SW 1271 (cell line): ENCODE measurements around the gene AQP4.

Source experiments
- DNase-seq, 2 experiments: peaks; one replicate each; lab custom pipeline; 2025; lab: John Stamatoyannopoulos, UW

AQP4 gene

DNA sequence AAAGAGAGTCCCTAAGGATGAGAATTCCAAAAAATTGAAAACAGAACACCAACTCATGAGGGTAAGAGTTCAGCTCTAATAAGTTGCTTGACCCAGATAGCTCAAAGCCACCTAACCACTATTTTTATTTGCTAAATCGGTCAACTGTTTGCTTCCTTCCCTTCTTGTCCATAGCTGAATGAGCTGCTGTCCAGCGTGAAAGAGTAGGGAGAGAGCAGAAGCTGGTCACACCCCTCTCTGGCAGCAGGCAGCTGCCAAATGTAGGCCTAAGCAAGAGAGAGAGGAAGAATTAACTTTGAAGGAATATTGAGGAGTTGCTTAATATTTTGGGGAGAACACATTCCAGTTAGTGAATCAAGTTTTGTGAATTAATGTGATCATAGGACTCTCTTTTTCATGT, 25.9 kb downstream of the AQP4 start:
- DNase-seq: no peak

DNA sequence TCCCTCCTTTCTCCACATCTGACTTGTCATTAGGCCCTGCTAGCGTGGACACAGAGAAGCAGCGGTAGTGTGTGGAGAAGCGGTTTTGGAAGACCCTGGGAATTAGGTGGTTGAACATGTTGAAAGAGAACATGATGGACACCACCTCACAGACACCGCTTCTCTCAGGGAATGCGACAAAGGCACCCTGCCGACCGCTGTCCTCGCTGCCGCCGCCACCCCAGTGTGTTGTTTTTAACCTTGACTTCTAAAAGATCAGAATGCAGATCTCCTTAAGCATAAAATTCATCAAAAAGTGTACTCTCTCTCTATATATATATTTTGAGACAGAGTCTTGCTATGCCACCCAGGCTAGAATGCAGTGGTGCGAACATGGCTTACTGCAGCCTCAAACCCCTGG, 33.2 kb downstream of the AQP4 start:
- no peak for DNase-seq

DNA sequence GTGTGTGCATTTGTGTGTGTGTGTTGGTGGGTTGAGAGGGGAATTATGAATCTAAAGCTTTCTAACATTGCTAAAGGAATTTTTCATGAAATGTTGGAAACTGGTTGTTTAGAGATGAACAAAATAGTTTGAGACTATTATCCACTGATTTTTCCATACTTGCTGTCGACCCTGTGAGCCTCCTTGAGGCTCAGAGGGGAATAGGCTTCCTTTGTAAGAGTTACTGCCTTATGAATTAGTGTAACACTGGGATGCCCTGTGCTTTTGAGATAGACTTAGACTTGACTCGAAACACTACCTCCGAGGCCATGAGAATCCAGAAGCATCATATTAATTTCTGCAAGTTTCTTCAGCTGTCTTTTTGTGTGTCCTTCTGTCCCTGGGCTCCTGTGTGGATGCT, 37.9 kb downstream of the AQP4 start:
- DNase-seq: no peak

DNA sequence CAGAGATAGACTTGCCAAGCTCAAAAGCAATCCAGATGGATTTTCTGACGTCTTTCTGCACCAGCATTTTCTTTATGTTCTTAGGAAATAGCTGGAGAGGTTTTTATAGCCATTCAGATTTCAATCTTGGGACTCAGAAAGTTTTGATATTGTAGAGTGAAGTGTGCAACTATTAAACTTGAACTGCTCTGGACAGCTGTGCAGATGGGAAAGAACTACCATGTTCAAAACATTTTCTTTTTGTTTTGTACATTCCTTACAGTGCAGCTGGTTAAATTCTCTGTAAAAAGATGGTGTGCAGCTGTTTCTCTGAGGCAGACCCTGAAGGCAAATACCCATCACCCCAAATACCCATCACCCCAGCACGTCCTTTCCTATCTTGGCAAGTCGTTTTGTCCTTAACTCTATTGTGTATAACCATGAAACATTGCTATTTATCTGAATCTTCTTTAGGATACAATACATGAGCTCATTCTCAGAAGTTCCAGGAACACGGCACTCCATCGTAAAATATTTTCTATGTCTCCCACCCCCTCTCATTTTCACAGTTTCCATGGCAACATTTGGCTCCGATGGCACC, 38.8 kb downstream of the AQP4 start:
- no peak for DNase-seq

DNA sequence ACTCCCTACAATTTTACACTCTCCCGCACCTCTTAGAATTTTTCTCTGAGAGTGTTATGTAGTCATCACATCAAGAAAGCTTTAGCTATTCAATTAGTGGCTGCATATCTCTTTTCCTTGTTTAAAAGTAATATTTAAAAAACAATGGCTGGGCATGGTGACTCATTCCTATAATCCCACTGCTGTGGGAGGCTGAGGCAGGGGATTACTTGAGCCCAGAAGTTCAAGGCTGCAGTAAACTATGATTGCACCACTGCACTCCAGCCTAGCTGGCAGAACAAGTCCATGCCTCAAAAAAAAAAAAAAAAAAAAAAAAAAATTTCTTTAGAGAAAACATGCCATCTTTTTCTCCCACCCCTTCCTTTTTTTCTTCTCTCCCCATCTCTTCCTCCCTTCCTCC, 44.3 kb downstream of the AQP4 start:
- DNase-seq: no peak

DNA sequence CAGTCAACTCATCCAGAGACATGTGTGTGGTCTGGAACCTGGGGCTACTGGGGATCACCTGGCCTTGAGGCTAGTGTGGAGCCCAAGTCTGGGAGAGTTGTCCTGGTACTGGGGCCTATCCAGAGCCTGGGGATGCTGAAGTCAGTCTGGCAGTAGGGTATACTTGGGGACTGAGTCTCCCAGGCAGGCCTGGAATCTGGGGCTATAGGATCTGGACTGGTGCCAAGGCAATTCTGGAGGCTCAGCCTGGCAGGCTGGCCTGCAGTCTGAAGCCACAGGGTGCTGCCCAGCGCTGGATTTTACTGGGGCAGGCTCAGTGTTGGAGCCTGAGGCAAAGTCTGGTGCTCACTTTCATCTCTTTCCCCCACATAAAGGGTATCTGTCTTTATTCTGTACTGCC, 46.5 kb downstream of the AQP4 start:
- DNase-seq: no peak

DNA sequence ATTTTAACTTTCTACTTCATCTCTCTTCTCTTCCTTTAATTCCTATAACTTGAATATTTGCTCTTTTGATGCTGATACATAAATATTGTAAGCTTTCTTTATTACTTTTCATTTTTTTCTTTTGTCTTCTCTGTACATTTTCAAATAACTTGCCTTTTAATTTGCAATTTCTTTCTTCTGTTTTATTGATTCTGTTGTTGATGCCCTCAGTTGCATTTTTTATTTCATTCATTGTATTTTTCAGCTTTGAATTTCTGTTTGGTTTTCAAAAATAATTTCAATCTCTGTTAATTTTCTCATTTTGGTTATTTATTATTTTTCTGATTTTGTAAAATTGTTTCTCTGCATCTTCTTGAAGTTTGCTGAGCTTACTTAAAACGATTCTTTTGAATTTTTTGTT, 47.0 kb downstream of the AQP4 start:
- DNase-seq: no peak

DNA sequence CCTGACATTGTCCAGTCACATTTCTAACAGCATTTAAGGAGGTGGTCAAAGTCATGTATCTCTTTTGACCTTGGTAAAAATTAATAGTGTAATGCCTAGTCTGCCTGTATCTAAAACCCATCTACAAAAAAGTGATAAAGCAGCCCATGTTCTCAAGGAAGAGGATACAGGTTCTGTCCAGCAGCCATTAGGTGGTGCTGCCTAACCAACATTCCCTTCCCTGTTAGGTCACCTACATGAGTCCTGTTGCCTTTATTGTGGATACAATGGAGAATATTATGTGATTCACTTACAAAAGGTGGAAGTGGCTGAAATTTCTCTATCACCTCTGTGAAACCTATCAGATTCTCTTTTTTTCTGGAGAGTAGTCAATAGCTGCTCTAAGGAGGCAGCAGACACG, 52.5 kb downstream of the AQP4 start:
- peak in 1 of 2 experiments; percentile 32 for DNase-seq

DNA sequence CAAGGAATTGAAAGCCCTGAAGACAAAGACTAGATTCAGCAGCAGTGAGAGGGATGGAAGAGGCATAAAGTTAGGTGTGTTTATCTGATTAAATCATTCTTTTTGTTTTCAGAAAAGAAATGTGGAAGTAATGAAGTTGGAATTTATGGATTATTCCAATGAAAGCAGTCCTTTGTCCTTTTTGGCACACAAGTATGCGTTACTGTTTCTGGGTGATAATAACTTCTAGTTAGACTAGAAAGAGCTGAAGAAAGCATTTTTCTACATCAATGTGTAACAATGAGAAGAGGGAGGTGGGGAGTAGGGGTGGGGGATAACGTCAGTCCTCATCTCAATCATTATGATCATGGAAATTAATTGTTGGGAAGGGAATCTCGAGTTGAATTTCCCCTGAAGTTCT, 53.0 kb downstream of the AQP4 start:
- no peak for DNase-seq

DNA sequence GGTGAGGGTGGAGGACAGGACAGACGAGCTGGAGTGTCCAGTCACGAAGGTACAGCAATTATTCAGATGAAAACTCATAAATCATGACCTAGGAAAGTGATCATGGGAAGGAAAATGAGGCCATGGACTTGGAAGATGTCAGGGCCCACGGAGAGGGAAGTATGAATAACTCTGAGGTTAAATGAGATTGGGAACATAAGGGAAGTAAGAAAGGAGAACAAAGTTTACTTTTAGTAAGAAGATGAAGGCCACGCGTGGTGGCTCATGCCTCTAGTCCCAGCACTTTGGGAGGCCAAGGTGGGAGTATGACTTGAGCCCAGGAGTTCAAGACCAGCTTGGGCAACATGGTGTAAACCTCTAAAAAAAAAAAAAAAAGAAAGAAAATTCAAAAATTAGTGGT, 56.2 kb downstream of the AQP4 start:
- no peak for DNase-seq

DNA sequence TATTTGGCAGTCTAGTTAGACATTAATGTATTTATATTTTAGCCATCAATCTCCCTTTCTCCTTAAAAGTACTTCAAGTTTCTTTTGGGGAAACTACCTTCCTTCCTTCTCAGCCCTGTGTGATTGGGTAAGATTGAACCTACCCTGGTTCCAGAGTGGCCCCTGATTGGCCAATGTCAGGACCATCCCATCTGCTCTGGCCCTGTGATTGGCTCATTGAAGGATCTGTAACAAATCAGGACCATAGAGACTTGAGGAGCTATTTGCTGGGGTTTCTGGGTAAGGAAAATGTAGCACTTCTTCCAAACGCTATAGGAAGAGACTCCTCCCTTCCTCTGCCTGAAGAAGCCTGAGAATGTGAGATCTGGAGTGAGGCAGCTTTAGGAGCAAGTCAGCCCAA, 59.3 kb downstream of the AQP4 start:
- no peak for DNase-seq

DNA sequence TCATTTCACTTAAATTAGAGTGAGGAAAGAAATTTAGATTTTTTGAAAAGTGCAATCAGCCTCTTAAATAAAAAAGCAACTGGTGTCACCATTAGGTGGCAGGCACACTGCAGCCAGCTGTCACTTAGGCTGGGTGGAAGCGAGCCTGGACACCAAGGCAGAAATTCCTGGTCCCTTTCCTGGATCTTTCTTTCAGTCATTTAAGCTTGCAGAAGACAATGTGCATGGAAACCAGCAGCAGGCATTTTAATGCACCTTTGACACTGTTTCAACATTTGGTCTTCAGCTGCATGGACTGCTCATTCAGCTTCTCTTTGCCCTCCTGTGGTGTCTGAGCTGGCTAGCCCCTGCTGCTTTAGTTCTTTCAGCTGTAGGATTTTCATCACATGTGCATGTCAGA, 61.0 kb downstream of the AQP4 start:
- no peak for DNase-seq

DNA sequence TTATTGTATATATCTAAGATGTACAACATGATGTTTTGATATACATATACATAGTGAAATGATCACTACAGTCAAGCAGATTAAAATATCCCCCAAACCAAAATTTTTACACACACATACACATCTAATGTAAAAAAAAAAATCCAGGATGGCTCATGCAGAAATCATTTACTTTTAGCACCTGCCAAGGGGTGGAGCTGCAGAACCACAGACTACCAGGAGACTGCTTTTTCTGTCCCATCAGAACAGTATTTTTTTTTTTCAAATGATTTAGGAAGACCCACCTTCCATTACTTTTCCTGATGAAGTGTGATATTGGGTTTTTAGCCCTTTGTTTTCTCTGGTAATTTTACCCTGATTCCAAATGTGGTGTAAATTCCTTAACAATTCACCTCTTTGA, 61.9 kb downstream of the AQP4 start:
- no peak for DNase-seq

DNA sequence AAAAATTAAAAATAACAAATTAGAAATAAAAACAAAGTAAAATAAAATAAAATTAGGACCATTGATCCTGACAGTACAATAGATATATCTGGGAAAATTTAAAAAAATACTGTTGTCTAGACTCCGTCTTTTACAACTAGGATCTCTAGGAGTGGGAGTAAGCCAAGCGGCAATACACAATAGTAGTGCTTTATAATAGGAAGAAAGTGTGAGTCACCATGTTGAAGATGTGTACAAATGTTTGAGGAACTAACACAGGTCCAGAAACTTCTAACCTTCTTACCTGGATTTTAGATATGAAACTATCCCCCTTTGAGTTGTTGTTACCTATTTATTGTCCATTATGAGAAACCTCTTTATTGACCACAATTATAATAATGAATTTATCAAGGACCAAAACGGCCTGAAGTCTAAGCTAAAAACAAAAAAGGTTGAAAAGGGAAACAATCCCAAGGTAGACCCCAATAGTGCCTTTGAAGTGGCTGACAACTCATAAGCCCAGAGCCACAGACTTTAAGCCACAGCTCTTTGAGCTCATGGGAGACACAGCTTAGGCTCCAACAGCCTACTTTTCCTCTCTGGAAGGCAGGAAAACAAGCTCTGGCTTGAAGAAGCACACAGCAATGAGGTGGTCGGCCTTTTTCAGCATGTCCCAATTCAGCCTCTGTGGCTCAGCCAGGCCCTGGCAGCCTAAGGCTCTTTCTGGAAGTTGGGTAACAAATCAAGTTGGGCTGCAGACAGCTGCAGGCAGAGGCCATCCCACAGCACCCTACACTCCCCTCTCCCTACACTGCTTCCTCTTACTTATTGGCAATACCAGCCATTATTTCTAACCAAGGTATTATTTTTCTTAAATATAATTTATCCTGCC, 62.9 kb downstream of the AQP4 start:
- DNase-seq: no peak
